Glutamatergic neuron (in vitro differentiated cells): ENCODE results near the gene AQP9. TPM values are rescaled to one million over a fixed set of nuclear protein-coding genes. Genes with fewer than 3 reads are reported as not detected.
A peak's percentile ranks its signal among the peaks of the same experiment; 100 is the strongest.
"Not testable (repeated sequence)": the region's sequence is repeated elsewhere in the genome, so short reads cannot be mapped to it uniquely, and the experiment has no call there.

Experiments
- DNase-seq: peaks from one replicate; pipeline ENCODE4 v3.0.0; 2022
- H3K27ac Mint-ChIP-seq: one replicate; pipeline ENCODE4 v1.8.0; 2020; ENCODE audit warnings: mild to moderate bottlenecking, mixed read lengths, inconsistent platforms; ENCODE audit not compliant: unreplicated experiment
- H3K27me3 Mint-ChIP-seq: one replicate; pipeline ENCODE4 v1.8.0; 2020; ENCODE audit warnings: mild to moderate bottlenecking, moderate library complexity, mixed read lengths, inconsistent platforms; ENCODE audit not compliant: unreplicated experiment
- H3K36me3 Mint-ChIP-seq: one replicate; pipeline ENCODE4 v1.8.0; 2020; ENCODE audit warnings: mild to moderate bottlenecking, mixed read lengths, inconsistent platforms; ENCODE audit not compliant: unreplicated experiment
- H3K4me1 Mint-ChIP-seq: one replicate; pipeline ENCODE4 v1.8.0; 2020; ENCODE audit warnings: mild to moderate bottlenecking, low read depth, mixed read lengths, inconsistent platforms; ENCODE audit not compliant: unreplicated experiment
- H3K4me3 Mint-ChIP-seq: one replicate; pipeline ENCODE4 v1.8.0; 2020; ENCODE audit warnings: mild to moderate bottlenecking, mixed read lengths, inconsistent platforms; ENCODE audit not compliant: unreplicated experiment
- H3K9me3 Mint-ChIP-seq: one replicate; pipeline ENCODE4 v1.8.0; 2020; ENCODE audit warnings: mild to moderate bottlenecking, moderate library complexity, mixed read lengths, inconsistent platforms; ENCODE audit not compliant: unreplicated experiment
- total RNA-seq: library from RNA; stranded (reverse); fragmentation: NEBNext Ultra II Directional; extraction: Animal tissue kit (Norgen Biotek cat#: 25700); gene quantifications from one replicate; pipeline ENCODE4 v1.2.1, GENCODE V29; 2021; ENCODE audit not compliant: unreplicated experiment
- TF ChIP-seq, protein P1 (sequence below): fragments of 200-600 bp; sonication (generic); IDR thresholded peaks from one replicate; pipeline ENCODE4 v1.5.0; 2021; ENCODE audit not compliant: partially characterized antibody, unreplicated experiment

AQP9 gene
- total RNA-seq, 1 donor from 2014 or later: not detected

DNA sequence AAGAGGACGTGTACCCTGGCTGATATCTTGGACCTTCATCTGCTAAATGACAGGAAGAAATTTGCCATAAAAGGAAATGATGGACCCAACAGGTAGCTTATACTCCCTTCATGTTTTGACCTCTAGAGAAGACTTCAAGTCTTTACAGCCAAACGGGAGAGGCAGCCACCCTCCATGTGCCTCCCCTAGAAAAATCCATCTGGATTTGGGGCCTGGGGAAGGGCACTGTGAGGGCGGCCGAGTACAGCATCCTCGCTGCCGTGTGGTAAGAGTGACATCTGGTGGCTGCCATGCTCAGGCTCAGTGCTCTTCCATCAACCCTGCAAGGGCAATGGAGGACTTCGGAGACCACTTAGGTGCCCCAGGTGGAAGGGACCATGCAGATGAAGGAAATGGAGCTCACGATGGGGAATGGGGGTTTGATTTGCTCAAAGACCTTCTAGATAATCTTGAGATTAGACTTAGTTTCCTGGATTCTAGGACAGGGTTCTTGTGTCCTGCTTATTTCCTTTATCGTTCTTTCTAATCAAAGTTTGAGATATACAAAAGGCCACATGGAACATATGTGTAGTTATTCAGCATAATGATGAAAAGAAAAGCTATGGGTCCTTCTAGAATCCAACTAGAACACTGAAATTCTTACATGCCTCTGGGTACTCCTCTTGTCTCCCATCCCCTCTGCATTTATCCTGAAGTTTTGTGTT is 44.4 kb downstream of the AQP9 start:
- Mint-ChIP-seq H3K9me3 (no peaks in the 10 kb centered on the region), H3K36me3 (no peaks in the 10 kb centered on the region), H3K27me3 (no peaks in the 10 kb centered on the region), H3K27ac (no peak overlapping the region), H3K4me3 (no peak overlapping the region), H3K4me1 (no peaks in the 10 kb centered on the region)
- TF ChIP-seq, protein P1, sequence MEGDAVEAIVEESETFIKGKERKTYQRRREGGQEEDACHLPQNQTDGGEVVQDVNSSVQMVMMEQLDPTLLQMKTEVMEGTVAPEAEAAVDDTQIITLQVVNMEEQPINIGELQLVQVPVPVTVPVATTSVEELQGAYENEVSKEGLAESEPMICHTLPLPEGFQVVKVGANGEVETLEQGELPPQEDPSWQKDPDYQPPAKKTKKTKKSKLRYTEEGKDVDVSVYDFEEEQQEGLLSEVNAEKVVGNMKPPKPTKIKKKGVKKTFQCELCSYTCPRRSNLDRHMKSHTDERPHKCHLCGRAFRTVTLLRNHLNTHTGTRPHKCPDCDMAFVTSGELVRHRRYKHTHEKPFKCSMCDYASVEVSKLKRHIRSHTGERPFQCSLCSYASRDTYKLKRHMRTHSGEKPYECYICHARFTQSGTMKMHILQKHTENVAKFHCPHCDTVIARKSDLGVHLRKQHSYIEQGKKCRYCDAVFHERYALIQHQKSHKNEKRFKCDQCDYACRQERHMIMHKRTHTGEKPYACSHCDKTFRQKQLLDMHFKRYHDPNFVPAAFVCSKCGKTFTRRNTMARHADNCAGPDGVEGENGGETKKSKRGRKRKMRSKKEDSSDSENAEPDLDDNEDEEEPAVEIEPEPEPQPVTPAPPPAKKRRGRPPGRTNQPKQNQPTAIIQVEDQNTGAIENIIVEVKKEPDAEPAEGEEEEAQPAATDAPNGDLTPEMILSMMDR: no peak
- DNase-seq: peak; percentile 68

DNA sequence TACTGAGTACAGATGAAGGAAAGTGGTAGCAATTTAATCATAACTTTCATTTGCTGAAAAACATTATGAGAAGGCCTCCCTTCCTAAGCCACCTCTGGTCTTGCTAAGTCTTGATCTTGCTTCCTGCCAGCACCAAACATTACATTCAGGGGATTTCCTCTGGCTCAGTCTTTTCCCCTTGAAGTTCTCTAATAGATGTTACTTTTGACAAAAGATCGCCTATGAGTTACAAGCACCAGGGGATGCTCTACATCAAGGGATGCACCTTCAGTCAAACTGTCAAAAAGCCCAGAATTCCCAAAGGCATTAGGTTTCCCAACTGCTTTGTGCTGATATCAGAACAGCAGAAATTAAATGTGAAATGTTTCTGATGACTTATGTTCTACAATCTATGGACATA is 47.3 kb downstream of the AQP9 start:
- Mint-ChIP-seq H3K4me1 (no peaks in the 10 kb centered on the region), H3K9me3 (no peaks in the 10 kb centered on the region), H3K27me3 (no peaks in the 10 kb centered on the region), H3K36me3 (no peaks in the 10 kb centered on the region), H3K27ac (no peak overlapping the region), H3K4me3 (no peak overlapping the region)
- DNase-seq: no peak
- TF ChIP-seq, protein P1: no peak

DNA sequence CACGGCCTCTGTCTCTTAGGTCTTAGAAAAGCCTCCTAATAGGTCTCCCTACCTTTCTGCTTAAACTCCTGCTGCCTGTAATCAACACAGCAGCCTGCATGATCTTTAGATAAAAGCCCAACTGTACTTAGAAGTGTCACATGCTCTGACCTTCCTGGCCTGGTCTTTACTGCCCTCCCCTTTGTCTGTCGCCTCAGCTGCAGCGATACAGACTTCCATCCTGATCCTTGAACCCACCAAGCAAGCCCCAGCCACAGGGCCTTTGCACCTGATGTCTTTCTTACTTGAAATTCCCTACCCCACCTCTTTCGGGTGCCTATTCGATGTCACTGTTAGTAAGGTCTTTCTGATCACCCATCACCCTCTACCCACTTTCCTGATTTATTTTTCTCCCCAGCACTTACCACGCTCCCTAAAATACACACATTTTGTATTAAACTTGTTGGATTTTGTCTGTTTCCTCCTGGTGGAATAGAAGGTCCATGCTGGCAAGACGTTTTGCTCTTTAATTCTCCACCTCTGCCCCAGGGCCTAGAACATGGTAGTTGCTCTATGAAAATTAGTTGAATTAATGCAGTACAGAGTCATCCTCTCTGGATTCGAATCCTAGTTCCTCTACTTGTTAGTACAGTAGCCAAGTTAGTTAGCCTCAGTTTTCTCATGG is 51.1 kb downstream of the AQP9 start:
- Mint-ChIP-seq H3K4me3 (no peak overlapping the region), H3K9me3 (no peaks in the 10 kb centered on the region), H3K27me3 (no peaks in the 10 kb centered on the region), H3K36me3 (no peaks in the 10 kb centered on the region), H3K27ac (no peak overlapping the region), H3K4me1 (no peaks in the 10 kb centered on the region)
- TF ChIP-seq, protein P1: no peak
- DNase-seq: no peak

DNA sequence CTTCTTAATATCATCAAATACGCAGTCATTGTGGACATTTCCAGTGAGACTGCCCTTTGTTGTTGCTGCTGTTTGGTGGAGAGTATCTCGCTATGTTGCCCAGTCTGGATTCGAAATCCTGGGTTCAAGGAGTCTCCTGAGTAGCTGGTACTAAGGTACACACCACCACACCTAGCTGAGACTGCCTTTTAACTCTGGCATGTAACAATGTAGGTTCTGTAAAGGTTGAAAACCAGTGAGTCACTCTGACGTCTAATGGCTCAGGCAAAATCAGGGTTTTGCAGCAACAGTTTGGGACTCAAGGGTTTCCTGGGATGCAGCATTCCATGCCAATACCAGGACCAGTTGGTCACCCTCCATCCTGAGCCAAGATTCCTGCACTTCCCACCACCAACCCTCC is 52.2 kb downstream of the AQP9 start:
- H3K36me3 Mint-ChIP-seq: peaks cover 4% of the 10 kb centered on the region
- peaks cover under 1% of the 10 kb centered on the region for H3K9me3 Mint-ChIP-seq
- no peak for DNase-seq
- no peaks in the 10 kb centered on the region for H3K4me1 Mint-ChIP-seq
- H3K4me3 Mint-ChIP-seq: no peak overlapping the region
- no peaks in the 10 kb centered on the region for H3K27me3 Mint-ChIP-seq
- TF ChIP-seq, protein P1: no peak
- no peak overlapping the region for H3K27ac Mint-ChIP-seq

DNA sequence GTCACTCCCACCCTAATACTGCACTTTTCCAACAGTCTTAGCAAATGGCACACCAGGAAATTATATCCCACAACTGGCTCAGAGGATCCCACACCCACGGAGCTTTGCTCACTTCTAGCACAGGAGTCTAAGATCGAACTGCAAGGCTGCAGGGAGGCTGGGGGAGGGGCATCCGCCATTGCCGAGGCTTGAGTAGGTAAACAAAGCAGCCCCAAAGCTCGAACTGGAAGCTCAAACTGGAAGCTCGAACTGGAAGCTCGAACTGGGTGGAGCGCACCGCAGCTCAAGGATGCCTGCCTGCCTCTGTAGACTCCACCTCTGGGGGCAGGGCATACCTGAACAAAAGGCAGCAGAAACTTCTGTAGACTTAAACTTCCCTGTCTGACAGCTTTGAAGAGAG is 55.5 kb downstream of the AQP9 start:
- H3K4me3 Mint-ChIP-seq, H3K4me1 Mint-ChIP-seq, H3K27ac Mint-ChIP-seq, H3K9me3 Mint-ChIP-seq, H3K36me3 Mint-ChIP-seq, DNase-seq, H3K27me3 Mint-ChIP-seq: not testable (repeated sequence)
